GM12864 (cell line): ENCODE data around the gene GAS2L1.
A peak's percentile ranks its signal among the peaks of the same experiment; 100 is the strongest.

ENCODE experiments used
- DNase-seq: peaks from one replicate; pipeline ENCODE4 v3.0.0-alpha.2; 2011; ENCODE audit warnings: low read depth
- H3K4me3 ChIP-seq: 2 replicates; pipeline ENCODE4 v1.5.1; 2011; ENCODE audit warnings: mild to moderate bottlenecking, low read depth, low read length, control low read depth
- TF ChIP-seq, protein P1 (sequence below): IDR thresholded peaks from 2 replicates; pipeline ENCODE4 v1.5.1; 2011; ENCODE audit warnings: low read depth, mild to moderate bottlenecking, moderate library complexity, low read length, control low read depth, inconsistent platforms; ENCODE audit errors: missing control alignments

Gene GAS2L1

GRCh38 chr22:29302681-29303465 is 3.6 kb upstream of the GAS2L1 start:
- DNase-seq = no peak
- TF ChIP-seq, protein P1, sequence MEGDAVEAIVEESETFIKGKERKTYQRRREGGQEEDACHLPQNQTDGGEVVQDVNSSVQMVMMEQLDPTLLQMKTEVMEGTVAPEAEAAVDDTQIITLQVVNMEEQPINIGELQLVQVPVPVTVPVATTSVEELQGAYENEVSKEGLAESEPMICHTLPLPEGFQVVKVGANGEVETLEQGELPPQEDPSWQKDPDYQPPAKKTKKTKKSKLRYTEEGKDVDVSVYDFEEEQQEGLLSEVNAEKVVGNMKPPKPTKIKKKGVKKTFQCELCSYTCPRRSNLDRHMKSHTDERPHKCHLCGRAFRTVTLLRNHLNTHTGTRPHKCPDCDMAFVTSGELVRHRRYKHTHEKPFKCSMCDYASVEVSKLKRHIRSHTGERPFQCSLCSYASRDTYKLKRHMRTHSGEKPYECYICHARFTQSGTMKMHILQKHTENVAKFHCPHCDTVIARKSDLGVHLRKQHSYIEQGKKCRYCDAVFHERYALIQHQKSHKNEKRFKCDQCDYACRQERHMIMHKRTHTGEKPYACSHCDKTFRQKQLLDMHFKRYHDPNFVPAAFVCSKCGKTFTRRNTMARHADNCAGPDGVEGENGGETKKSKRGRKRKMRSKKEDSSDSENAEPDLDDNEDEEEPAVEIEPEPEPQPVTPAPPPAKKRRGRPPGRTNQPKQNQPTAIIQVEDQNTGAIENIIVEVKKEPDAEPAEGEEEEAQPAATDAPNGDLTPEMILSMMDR = no peak
- no peak overlapping the region for H3K4me3 ChIP-seq

GRCh38 chr22:29305836-29306174 is 645 bp upstream of the GAS2L1 start:
- TF ChIP-seq, protein P1 = no peak
- no peak overlapping the region for H3K4me3 ChIP-seq
- DNase-seq = no peak

DNA sequence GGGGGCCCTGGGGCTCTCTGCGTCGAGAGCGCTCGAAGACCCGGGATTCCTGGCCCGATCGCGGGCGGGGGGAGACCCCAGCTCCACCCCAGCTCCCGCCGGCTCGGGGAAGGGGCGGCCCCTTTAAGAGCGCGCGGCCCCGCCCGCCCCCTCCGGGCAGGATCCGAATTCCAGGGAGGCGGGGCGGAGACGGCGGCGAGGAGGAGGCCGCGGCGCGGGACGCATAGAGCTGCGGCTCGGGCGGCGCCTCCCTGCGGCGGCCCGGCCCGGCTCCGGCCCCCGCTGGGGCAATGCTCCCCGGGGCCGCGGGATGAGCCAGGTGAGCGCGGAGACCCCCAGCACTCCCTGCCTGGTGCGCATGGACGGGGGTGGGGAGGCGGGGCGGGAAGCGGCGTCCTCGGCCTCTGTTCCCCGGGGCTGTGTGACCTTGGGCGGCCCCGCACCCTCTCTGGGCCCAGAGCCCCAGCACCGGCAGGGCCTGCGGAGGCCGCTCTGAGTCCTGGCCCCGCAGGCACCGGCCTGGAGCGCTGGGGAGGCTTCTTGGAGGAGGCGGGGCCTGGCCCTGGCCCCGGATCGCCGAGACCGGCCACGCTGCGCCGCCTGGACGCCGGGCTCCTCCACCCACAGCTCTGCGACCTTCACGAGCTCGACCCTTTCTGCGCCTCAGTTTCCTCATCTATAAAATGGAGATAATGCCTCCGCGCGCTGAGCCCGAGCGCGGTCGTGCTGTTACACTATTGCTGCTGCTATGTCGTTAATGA is 565 bp downstream of the GAS2L1 start:
- H3K4me3 ChIP-seq = peak overlapping the region; percentile 28
- TF ChIP-seq, protein P1 = no peak
- no peak for DNase-seq

DNA sequence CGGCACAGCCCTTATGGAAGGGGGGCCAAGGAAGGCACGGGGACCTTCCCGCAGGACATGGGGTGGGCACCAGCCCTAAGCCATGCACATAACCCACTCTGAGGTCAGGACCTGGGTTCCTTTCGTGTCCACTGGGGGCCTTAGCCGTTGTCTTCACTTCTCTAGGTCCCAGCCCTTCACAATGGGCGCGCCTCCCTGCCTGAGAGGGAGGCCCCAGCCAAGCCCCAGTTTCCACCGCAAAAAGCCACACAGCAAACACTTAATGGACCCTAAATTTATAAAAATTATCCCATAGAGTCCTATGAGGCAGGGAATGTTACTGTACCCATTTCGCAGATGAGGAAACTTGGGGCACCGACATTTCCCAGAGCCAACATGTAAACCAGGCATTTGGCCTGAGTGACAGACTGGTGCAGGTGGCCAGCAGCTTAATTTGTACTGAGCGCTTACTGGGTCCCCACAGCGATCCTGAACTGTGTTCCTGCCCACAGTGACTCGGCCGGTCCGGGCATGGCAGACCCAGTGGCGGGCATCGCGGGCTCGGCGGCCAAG is 1.2 kb downstream of the GAS2L1 start:
- no peak overlapping the region for H3K4me3 ChIP-seq
- TF ChIP-seq, protein P1 = no peak
- no peak for DNase-seq

DNA sequence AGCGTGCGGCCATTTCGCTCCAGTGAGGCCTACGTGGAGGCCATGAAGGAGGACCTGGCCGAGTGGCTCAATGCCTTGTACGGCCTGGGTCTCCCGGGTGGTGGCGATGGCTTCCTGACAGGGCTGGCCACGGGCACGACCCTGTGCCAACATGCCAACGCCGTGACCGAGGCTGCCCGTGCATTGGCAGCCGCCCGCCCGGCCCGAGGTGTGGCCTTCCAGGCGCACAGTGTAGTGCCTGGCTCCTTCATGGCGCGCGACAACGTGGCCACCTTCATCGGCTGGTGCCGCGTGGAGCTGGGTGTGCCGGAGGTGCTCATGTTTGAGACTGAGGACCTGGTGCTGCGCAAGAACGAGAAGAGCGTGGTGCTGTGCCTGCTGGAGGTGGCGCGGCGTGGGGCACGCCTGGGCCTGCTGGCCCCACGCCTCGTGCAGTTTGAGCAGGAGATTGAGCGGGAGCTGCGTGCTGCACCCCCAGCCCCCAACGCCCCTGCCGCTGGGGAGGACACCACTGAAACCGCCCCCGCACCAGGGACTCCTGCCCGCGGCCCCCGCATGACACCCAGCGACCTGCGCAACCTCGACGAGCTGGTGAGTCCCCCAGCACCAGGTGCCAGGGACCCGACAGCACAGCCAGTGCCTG is 1.8 kb downstream of the GAS2L1 start:
- no peak overlapping the region for H3K4me3 ChIP-seq
- DNase-seq = no peak
- TF ChIP-seq, protein P1 = no peak

DNA sequence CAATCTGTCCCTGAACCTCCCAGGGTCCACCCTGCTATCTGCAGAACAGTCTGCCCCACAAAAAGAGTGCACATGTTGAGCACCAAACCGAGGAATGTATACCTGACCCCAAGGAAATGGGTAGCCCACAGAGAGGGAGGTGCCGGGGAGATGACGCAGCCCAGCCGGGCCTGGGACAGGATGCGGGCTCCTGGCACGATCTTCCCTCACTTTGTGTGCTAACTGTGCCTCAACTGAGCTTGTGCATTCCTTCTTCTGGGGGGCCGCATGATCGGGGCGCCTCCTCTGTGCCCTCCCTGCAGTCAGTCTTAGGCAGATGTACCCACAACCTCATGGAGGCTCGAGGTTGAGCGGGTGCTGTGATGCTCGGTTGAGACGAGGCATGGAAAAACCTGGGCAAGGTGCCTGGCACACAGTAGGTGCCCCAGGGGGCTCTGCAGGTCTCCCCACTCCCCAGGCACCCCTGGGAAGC is 2.4 kb downstream of the GAS2L1 start:
- DNase-seq = no peak
- H3K4me3 ChIP-seq = no peak overlapping the region
- TF ChIP-seq, protein P1 = no peak
